Neural progenitor cell (in vitro differentiated cells): ENCODE data around the gene ABCA1.

Source experiments
- CTCF ChIP-seq: fragments of 200-600 bp; sonication (generic); IDR thresholded peaks from 2 replicates; pipeline ENCODE4 v1.5.1; 2017; ENCODE audit warnings: antibody characterized with exemption, mild to moderate bottlenecking
- EZH2 ChIP-seq: fragments of 200-600 bp; sonication (generic); IDR thresholded peaks from 2 replicates; pipeline ENCODE4 v1.6.1; 2017; ENCODE audit warnings: antibody characterized with exemption, mild to moderate bottlenecking, moderate library complexity

GRCh38 chr9:104836235-104836634, 91.7 kb downstream of the ABCA1 start:
- TF ChIP-seq CTCF (no peak), EZH2 (no peak)
